Spinal cord (tissue), 10 donors: Measurements from ENCODE around the gene CLEC4D. TPM values are rescaled to one million over a fixed set of nuclear protein-coding genes. Genes with fewer than 3 reads are reported as not detected.

ENCODE experiments used
- DNase-seq, 6 donors: peaks; one replicate each; pipeline versions ENCODE4 v3.0.0 to v3.0.0-alpha.2; 2013 to 2015; ENCODE audit warnings: low spot score in 6 of 6, low read depth in 4 of 6
- H3K27ac ChIP-seq: one replicate; pipeline ENCODE4 v1.5.1; 2013; ENCODE audit warnings: low read depth, low read length, control low read depth
- H3K27me3 ChIP-seq: one replicate; pipeline ENCODE4 v1.6.1; 2013; ENCODE audit warnings: low read length; ENCODE audit not compliant: control insufficient read depth, insufficient read depth
- H3K36me3 ChIP-seq: one replicate; pipeline ENCODE4 v1.6.1; 2013; ENCODE audit warnings: low read length; ENCODE audit not compliant: control insufficient read depth, insufficient read depth
- H3K4me1 ChIP-seq: one replicate; pipeline ENCODE4 v1.6.1; 2013; ENCODE audit warnings: low read length; ENCODE audit not compliant: control insufficient read depth, insufficient read depth
- H3K4me3 ChIP-seq: one replicate; pipeline ENCODE4 v1.5.1; 2013; ENCODE audit warnings: low read depth, low read length, control low read depth
- H3K9me3 ChIP-seq: one replicate; pipeline ENCODE4 v1.6.1; 2013; ENCODE audit warnings: low read length; ENCODE audit not compliant: control insufficient read depth, insufficient read depth
- WGBS: methylation state at CpG from one replicate; pipeline ENCODE4 v1.1.5; 2013; ENCODE audit warnings: missing lambda C conversion rate; ENCODE audit not compliant: insufficient coverage; 5-methylcytosine and 5-hydroxymethylcytosine counted together
- long read RNA-seq, 4 donors: transcript quantifications; one replicate each; lab custom pipeline, GENCODE V29; 2026
- polyA plus RNA-seq, 2 donors: library from polyadenylated mRNA; unstranded; fragments of 120-200 nt; gene quantifications; one replicate each; pipeline ENCODE4 v1.2.1, GENCODE V29; 2013; ENCODE audit not compliant: insufficient read length in 2 of 2
- total RNA-seq, 2 donors: library from RNA; depleted of rRNA in 1 of 2; stranded (reverse); fragments of 120-200 nt in 1 of 2; fragments of >200 nt in 1 of 2; gene quantifications; one replicate each; pipeline versions ENCODE4 v1.2.3 to v1.2.4, GENCODE V29; 2013 to 2014
- donor health status: healthy.

CLEC4D gene
- total RNA-seq (1 to 10 TPM in 1 of 2 donors, under 1 TPM in 1; 0.06 to 2.6 TPM), polyA plus RNA-seq (not detected)
- long read RNA-seq, donor 1, result 0 reads
- long read RNA-seq, donor 2, result 0 reads
- long read RNA-seq, donor 3, result 0 reads
- long read RNA-seq, donor 4, result 0 reads

DNA sequence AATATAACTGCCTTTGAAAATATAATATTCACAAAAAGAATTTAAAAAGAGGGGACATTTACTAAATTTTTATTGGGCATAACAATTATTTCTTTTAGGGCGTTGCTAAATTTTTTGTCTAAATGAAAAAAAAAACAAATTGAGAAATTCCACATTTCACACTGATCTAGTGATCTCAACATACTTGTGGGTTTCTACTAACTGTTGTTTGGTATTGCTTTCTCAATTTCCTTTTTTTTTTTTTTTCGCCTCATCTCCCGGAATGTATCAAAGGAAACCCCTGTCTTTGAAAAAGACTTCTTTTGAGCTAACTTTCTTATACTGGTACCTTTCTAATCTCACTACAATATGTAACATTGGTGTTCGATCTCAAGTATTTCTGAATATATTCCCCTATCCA lies at the start of gene CLEC4D:
CLEC4D (plus strand) TSS at position 248 of the 400 bp plus-strand sequence. CDS start 230 bp downstream, outside the sequence.
- no CpG with 5 or more reads among the region's 4 CpGs for WGBS
- DNase-seq, result no peak
- Histone ChIP-seq H3K27me3 (no peaks in the 10 kb centered on the region), H3K4me1 (no peaks in the 10 kb centered on the region), H3K9me3 (no peaks in the 10 kb centered on the region), H3K27ac (no peak within 1 kb of the TSS), H3K36me3 (no peaks in the 10 kb centered on the region), H3K4me3 (no peak within 1 kb of the TSS)

DNA sequence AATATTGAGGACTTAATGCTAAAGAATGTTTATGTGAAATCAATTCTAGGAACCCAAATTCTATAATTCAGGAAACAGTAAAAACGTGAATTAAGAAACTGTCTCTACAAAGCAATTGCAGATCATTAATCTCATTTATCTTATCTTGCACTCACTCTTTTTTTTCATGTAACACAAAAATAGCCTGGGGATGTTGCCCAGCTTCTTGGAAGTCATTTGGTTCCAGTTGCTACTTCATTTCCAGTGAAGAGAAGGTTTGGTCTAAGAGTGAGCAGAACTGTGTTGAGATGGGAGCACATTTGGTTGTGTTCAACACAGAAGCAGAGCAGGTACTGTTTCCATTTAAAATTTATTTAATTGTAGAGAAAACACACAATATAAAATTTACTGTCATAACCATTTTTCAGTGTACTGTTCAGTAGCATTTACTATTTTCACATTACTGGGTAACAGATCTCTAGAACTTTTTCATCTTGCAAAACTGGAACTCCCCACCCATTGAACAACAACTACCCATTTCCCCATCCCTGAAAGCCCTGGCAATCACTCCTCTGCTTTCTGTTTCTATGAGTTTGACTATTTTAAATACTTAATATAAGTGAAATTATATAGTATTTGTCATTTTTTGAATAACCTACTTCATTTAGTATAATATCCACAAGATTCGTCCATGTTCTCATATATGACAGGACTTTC lies 47.9 kb upstream of the CLEC4D start:
- H3K36me3 ChIP-seq, result no peaks in the 10 kb centered on the region
- no peaks in the 10 kb centered on the region for H3K27me3 ChIP-seq
- DNase-seq, result no peak
- H3K4me1 ChIP-seq, result no peaks in the 10 kb centered on the region
- no CpG with 5 or more reads among the region's 2 CpGs for WGBS
- no peaks in the 10 kb centered on the region for H3K9me3 ChIP-seq
- no peak overlapping the region for H3K4me3 ChIP-seq
- no peak overlapping the region for H3K27ac ChIP-seq

DNA sequence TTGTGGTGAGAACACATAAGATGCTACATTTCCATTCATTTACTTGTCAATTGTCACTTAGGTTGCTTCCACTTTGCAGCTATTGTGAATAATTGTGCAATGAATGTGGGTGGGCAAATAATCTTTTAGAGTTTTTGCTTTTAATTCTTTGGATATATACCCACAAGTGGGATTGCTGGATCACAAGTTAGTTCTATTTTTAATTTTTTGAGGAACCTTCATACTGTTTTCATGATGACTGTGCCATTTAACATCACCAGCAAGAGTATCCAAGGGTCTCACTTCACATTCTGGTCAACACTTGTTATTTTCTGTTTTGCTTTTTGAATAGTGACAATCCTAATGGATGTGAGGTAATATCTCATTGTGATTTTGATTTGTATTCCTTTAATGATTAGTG lies 47.1 kb upstream of the CLEC4D start:
- DNase-seq, result no peak
- Histone ChIP-seq H3K4me3 (no peak overlapping the region), H3K4me1 (no peaks in the 10 kb centered on the region), H3K9me3 (no peaks in the 10 kb centered on the region), H3K27me3 (no peaks in the 10 kb centered on the region), H3K36me3 (no peaks in the 10 kb centered on the region), H3K27ac (no peak overlapping the region)

DNA sequence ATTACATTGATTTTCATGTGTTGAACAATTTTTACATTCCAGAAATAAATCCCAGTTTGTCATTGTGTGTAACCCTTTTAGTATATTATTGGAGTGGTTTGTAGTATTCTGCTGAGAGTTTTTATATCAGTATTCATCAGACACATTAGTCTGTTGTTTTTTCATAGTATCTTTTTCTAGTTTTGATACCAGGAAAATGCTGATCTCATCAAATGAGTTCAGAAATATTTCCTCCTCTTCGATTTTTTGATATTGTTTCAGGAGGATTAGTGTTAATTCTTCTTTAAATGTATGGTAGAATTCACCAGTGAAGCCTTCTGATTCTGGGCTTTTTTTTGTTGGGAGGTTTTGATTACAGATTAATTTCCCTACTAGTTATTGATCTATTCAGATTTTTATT lies 42.2 kb upstream of the CLEC4D start:
- no peak overlapping the region for H3K27ac ChIP-seq
- no peak for DNase-seq
- H3K4me3 ChIP-seq, result no peak overlapping the region
- no peaks in the 10 kb centered on the region for H3K36me3 ChIP-seq
- no peaks in the 10 kb centered on the region for H3K4me1 ChIP-seq
- WGBS, result no CpG with 5 or more reads among the region's 1 CpG
- no peaks in the 10 kb centered on the region for H3K27me3 ChIP-seq
- H3K9me3 ChIP-seq, result no peaks in the 10 kb centered on the region

DNA sequence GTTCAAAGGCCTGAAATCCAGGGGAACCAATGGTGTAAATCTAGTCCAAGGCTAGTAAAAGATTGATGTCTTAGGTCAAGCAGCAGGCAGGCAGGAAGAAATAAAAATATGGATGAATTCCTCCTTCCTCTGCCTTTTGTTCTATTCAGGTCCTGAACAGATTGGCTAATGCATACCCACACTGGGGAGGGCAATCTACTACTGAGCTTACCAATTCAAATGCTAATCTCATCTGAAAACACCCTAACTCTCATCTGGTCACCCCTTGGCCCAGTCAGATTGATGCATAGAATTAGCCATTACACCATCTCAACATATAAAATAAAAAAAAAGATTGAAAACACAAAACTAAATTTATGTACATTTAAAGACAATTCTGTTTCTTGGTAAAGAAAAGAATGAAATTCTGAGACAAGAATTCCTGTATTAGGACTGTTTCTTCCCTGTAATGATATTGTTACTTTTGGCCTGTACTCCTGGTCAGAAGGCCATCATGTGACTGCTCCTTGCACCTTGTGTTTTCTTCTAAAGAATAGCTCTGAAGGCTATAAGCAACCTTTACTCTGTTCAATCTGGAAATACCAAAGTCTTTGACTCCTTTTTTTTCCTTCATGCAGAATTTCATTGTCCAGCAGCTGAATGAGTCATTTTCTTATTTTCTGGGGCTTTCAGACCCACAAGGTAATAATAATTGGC lies 37.6 kb upstream of the CLEC4D start:
- H3K27me3 ChIP-seq, result no peaks in the 10 kb centered on the region
- H3K27ac ChIP-seq, result no peak overlapping the region
- no peaks in the 10 kb centered on the region for H3K36me3 ChIP-seq
- no peak for DNase-seq
- no peak overlapping the region for H3K4me3 ChIP-seq
- H3K4me1 ChIP-seq, result no peaks in the 10 kb centered on the region
- H3K9me3 ChIP-seq, result no peaks in the 10 kb centered on the region

DNA sequence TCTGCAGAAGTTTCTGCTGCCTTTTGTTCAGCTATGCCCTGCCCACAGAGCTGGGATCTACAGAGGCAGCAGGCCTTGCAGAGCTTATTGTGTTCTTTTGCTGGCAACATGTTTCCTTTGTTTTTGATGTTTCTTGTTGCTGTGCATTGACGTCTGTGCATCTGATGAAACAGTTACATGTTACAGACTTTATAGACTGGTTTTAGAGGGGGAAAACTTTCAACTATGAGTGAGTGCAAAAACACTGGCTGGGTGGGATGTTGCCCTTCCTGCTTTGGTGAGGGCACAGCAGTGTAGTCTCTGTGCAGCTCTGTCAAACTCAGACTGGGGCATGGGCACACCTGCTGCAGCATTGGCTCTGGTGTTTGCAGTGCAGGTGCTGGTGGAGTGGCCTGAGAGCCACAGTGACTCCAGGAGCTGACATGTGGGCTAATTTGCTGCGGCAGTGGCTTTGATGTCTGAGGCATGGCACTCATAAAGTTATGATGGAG lies 30.7 kb upstream of the CLEC4D start:
- Histone ChIP-seq H3K36me3 (no peaks in the 10 kb centered on the region), H3K9me3 (no peaks in the 10 kb centered on the region), H3K27ac (no peak overlapping the region), H3K27me3 (no peaks in the 10 kb centered on the region), H3K4me3 (no peak overlapping the region), H3K4me1 (no peaks in the 10 kb centered on the region)
- DNase-seq, result no peak
- 58% methylated on average over 2 of the region's 2 CpGs for WGBS

DNA sequence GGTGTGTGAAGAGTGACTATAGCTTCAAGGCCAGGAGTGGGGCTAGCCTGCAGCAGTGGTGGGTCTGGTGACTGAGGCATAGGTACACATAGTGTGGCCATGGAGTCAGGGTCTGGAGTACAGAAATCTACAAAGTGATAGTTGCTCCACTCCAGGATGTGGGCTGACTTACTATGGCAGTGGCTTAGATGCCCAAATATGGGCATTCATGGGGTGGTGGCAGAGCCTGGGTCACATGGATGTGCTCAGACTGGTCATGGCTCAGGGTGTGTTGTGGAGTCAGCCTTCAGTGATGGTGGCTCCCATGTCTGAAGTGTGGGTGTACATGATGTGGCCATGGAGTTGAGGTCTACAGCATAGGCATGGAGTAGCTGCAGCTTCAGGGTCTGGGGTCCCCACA lies 30.2 kb upstream of the CLEC4D start:
- Histone ChIP-seq H3K4me1 (no peaks in the 10 kb centered on the region), H3K27me3 (no peaks in the 10 kb centered on the region), H3K4me3 (no peak overlapping the region), H3K36me3 (no peaks in the 10 kb centered on the region), H3K27ac (no peak overlapping the region), H3K9me3 (no peaks in the 10 kb centered on the region)
- no peak for DNase-seq

DNA sequence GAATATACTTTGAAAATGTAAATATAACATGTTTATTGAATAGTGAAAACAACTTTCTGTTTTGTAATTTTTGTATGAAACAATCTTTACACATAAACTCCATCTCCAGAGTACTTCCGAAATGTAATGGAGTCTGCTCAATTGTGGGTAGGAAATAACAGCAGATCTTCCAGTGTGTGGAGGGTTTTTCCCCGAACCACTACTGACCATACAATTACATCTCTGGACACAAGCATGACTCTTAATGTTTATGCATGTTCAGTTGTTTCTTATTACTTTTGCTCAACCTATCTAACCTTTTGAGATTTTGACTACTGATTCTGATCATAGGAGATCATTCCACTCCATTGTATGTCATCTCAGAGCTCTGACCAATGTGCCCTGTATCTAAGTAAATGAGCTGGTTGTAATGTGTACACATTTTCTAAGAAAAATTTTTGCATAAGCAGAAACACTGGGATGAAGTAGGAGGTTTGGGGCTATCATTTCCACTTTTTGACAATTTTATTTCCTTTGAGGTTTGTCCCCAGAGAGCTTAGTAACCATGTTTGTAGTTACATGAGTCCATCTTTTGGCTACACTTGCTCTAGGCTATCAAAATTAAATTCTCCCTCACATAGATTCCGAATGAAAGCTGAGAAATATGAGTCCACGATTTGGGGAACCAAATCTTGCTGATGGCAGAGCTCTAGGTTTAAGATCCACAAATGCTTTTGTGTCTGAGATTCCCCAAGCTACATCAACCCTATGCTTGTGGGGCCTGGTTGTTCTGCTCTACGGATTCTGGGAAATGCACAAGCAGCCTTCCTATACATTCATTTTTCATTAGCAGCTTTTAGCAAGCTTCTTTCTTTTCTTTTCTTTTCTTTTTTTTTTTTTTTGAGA lies 21.4 kb upstream of the CLEC4D start:
- no peaks in the 10 kb centered on the region for H3K27me3 ChIP-seq
- WGBS, result 73% methylated on average over 2 of the region's 5 CpGs
- no peaks in the 10 kb centered on the region for H3K36me3 ChIP-seq
- no peak overlapping the region for H3K27ac ChIP-seq
- no peaks in the 10 kb centered on the region for H3K9me3 ChIP-seq
- H3K4me3 ChIP-seq, result no peak overlapping the region
- H3K4me1 ChIP-seq, result no peaks in the 10 kb centered on the region
- no peak for DNase-seq

DNA sequence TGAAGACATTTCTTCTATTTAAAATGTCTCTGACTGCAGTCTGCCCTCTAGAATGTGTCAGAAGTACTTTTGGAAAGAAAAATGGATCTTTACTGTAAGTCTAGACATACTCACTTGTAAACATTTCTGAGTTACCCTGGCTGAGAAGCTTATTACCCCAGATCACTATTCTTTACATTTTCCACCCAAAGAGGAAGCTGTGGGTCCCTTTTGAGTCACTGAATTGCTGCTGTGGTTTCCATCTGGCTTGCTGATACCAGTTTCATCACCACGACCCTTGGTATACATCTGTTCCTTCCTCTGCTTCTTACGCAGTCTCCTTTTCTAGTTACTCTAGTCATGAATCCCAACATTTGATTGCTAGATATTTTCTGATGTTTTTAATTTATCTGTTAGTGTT lies 20.2 kb upstream of the CLEC4D start:
- Histone ChIP-seq H3K36me3 (no peaks in the 10 kb centered on the region), H3K9me3 (no peaks in the 10 kb centered on the region), H3K27me3 (no peaks in the 10 kb centered on the region), H3K27ac (no peak overlapping the region), H3K4me1 (no peaks in the 10 kb centered on the region), H3K4me3 (no peak overlapping the region)
- WGBS, result no CpG with 5 or more reads among the region's 2 CpGs
- DNase-seq, result peak in 1 of 6 donors; percentile 6
